A673 (cell line): ENCODE results near the gene TBC1D22A. TPM values are rescaled to one million over a fixed set of nuclear protein-coding genes. Genes with fewer than 3 reads are reported as not detected.

Source experiments
- BruUV-seq: library from RNA; stranded (reverse); fragments of 400-500 nt; replicated peaks from 2 replicates; lab custom pipeline; 2021; lab: Mats Ljungman, UMichigan
- CTCF ChIA-PET: fragments of 300-600 bp; sonication (Branson Sonifier 250); formaldehyde crosslinking; loops from one replicate; lab custom pipeline; 2022; ENCODE audit warnings: antibody characterized with exemption; lab: Charles Lee
- POLR2A ChIA-PET: fragments of 300-600 bp; sonication (Branson Sonifier 250); formaldehyde crosslinking; loops from one replicate; lab custom pipeline; 2022; ENCODE audit warnings: antibody characterized with exemption; ENCODE audit not compliant: low non-redundant PET; lab: Charles Lee
- DNase-seq: peaks from one replicate; pipeline ENCODE4 v3.0.0-alpha.2; 2015; ENCODE audit warnings: low spot score
- H3K27ac ChIP-seq: fragments of 200-600 bp; sonication (generic); 2 replicates; pipeline ENCODE4 v1.5.1; 2016; ENCODE audit warnings: mixed run types, low read depth, mild to moderate bottlenecking, mixed read lengths, antibody characterized with exemption, low read length; ENCODE audit not compliant: poor library complexity, severe bottlenecking
- H3K27me3 ChIP-seq: fragments of 200-600 bp; sonication (generic); replicated peaks from 2 replicates; pipeline ENCODE4 v1.6.1; 2017; ENCODE audit warnings: mixed run types, low read depth, mild to moderate bottlenecking, mixed read lengths, antibody characterized with exemption, low read length; ENCODE audit not compliant: insufficient read depth, poor library complexity
- H3K36me3 ChIP-seq: fragments of 200-600 bp; sonication (generic); 2 replicates; pipeline ENCODE4 v1.6.1; 2016; ENCODE audit warnings: mixed run types, mild to moderate bottlenecking, mixed read lengths, antibody characterized with exemption, low read length; ENCODE audit not compliant: insufficient read depth, poor library complexity, severe bottlenecking
- H3K4me1 ChIP-seq: fragments of 200-600 bp; sonication (generic); 2 replicates; pipeline ENCODE4 v1.6.1; 2017; ENCODE audit warnings: mixed run types, mild to moderate bottlenecking, mixed read lengths, antibody characterized with exemption, low read length; ENCODE audit not compliant: insufficient read depth, poor library complexity, severe bottlenecking
- H3K4me3 ChIP-seq: fragments of 200-600 bp; sonication (generic); 2 replicates; pipeline ENCODE4 v1.5.1; 2016; ENCODE audit warnings: low read depth, mixed run types, mild to moderate bottlenecking, mixed read lengths, low read length; ENCODE audit not compliant: poor library complexity, severe bottlenecking
- H3K9me3 ChIP-seq: fragments of 200-600 bp; sonication (generic); 2 replicates; pipeline ENCODE4 v1.6.1; 2016; ENCODE audit warnings: mixed run types, low read depth, mild to moderate bottlenecking, mixed read lengths, antibody characterized with exemption, low read length; ENCODE audit not compliant: poor library complexity, severe bottlenecking
- EZH2 ChIP-seq: fragments of 200-600 bp; sonication (generic); IDR thresholded peaks from 2 replicates; pipeline ENCODE4 v1.6.1; 2017; ENCODE audit warnings: borderline replicate concordance, low read depth, mild to moderate bottlenecking, mixed read lengths, antibody characterized with exemption, low read length; ENCODE audit not compliant: poor library complexity, severe bottlenecking
- intact Hi-C: fragments of 100-400 bp; cut with micrococcal nuclease; formaldehyde crosslinking; loops from one replicate; pipeline ENCODE4 v1.10.0; 2022; ENCODE audit not compliant: unreplicated experiment
- total RNA-seq: library from RNA; stranded (reverse); gene quantifications from 2 replicates; pipeline ENCODE4 v1.2.3, GENCODE V29; 2021
- TF ChIP-seq, protein P1 (sequence below): fragments of 300-800, 200-600 bp; sonication (generic); conservative IDR thresholded peaks from 2 replicates; pipeline ENCODE4 v1.5.1; 2017; ENCODE audit warnings: low read depth, mild to moderate bottlenecking, antibody characterized with exemption, low read length, moderate library complexity, mixed read lengths

TBC1D22A gene
- total RNA-seq, 1 experiment from 2014 or later: 22.5 TPM

DNA sequence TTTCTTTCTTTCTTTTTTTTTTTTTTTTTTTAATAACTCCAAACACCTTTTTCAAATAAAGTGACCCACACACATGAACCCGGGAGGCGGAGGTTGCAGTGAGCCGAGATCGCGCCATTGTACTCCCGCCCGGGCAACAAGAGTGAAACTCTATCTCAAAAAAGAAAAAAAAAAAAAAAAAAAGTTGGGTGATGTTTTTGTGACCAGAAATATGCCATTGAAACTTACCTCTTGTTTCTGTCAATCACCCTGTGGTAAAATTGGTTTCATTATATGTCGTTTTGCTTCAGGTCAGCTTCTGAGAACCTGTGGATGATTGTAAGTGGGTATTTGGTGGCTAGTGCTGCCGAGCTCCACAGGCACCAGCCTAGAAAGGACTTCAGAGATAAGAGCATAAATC, 238.8 kb downstream of the TBC1D22A start:
- no TSS peak for BruUV-seq
- no peak for TF ChIP-seq EZH2
- TF ChIP-seq, protein P1, sequence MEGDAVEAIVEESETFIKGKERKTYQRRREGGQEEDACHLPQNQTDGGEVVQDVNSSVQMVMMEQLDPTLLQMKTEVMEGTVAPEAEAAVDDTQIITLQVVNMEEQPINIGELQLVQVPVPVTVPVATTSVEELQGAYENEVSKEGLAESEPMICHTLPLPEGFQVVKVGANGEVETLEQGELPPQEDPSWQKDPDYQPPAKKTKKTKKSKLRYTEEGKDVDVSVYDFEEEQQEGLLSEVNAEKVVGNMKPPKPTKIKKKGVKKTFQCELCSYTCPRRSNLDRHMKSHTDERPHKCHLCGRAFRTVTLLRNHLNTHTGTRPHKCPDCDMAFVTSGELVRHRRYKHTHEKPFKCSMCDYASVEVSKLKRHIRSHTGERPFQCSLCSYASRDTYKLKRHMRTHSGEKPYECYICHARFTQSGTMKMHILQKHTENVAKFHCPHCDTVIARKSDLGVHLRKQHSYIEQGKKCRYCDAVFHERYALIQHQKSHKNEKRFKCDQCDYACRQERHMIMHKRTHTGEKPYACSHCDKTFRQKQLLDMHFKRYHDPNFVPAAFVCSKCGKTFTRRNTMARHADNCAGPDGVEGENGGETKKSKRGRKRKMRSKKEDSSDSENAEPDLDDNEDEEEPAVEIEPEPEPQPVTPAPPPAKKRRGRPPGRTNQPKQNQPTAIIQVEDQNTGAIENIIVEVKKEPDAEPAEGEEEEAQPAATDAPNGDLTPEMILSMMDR: no peak
- ChIA-PET POLR2A (no interaction called here), CTCF (no interaction called here)
- Histone ChIP-seq H3K36me3 (no peaks in the 10 kb centered on the region), H3K4me3 (no peak overlapping the region), H3K27me3 (no peaks in the 10 kb centered on the region), H3K4me1 (no peaks in the 10 kb centered on the region), H3K9me3 (no peaks in the 10 kb centered on the region), H3K27ac (no peak overlapping the region)
- no peak for DNase-seq
- intact Hi-C loops: no loop called here

DNA sequence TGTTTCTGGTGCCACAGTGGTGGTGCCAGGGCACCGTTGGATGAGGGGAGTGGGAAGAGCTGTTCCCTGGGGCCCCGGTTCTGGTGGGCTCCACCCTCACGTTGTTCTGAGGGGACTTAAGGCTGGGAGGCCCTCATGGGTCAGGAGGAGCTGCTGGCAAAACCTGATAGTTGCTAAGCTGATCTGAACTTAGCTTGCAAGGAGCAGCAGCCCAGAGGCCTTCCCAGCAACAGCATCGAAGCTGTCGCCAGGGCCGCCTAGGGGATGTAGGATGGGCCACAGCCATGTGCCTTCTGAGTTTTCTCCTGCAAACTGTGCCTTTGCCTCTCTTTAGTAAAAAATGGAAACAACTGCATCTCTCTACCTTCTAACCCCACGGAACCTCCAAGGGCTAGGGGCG, 240.2 kb downstream of the TBC1D22A start:
- TF ChIP-seq, protein P1: no peak
- Histone ChIP-seq H3K36me3 (no peaks in the 10 kb centered on the region), H3K27me3 (no peaks in the 10 kb centered on the region), H3K4me3 (no peak overlapping the region), H3K27ac (no peak overlapping the region), H3K4me1 (no peaks in the 10 kb centered on the region), H3K9me3 (no peaks in the 10 kb centered on the region)
- no peak for DNase-seq
- ChIA-PET POLR2A (interaction anchor here (0.5 kb wide), 1 partner anchor 48 kb away, joined by 20 read pairs; no protein-coding TSS in a partner anchor), CTCF (no interaction called here)
- BruUV-seq: no TSS peak
- intact Hi-C loops: no loop called here

GRCh38 chr22:47005506-47006408, 243.3 kb downstream of the TBC1D22A start:
- no TSS peak for BruUV-seq
- no peak overlapping the region for H3K4me3 ChIP-seq
- no peaks in the 10 kb centered on the region for H3K27me3 ChIP-seq
- ChIA-PET CTCF (no interaction called here), POLR2A (no interaction called here)
- no peak for DNase-seq
- H3K9me3 ChIP-seq: no peaks in the 10 kb centered on the region
- TF ChIP-seq, protein P1: no peak
- TF ChIP-seq EZH2: no peak
- H3K36me3 ChIP-seq: no peaks in the 10 kb centered on the region
- H3K27ac ChIP-seq: no peak overlapping the region
- H3K4me1 ChIP-seq: no peaks in the 10 kb centered on the region
- intact Hi-C loops: no loop called here
